CD4-positive, alpha-beta T cell treated with Interleukin-17A for 1 hour (primary cell): ENCODE measurements around the gene ZNF669.

Experiments
- DNase-seq: peaks from one replicate; pipeline ENCODE4 v3.0.0-alpha.2; 2020

ZNF669 gene

DNA sequence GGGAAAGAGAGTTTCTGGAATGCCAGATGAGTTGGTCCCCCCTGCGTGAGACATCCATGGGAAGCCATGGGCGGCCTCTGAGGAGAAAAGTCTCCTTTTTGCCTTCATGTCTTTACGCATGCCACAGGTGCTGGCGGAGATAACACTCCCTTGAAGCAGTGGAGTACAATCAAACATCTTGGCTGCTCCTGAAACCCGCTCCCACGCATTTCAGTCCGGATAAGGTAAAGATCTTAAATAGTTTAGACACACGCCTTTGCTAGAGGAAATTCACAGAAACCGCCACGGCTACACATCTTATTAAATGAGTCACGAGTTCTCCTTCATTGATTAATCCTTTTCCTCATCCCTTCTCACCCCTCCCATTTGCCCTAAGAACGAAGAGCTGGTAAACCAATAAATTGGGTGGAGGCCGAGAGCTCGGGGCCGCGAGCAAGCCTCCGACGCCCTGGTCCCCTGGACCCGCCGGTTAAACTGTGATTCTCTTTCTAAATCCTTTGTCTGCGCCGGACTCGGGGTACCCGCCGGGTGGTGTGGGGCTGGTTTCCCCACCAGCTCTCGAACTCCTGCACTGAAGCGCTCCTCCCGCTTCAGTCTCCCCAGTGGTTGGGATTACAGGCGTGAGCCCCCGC is 6.6 kb upstream of the ZNF669 start:
- DNase-seq = no peak

DNA sequence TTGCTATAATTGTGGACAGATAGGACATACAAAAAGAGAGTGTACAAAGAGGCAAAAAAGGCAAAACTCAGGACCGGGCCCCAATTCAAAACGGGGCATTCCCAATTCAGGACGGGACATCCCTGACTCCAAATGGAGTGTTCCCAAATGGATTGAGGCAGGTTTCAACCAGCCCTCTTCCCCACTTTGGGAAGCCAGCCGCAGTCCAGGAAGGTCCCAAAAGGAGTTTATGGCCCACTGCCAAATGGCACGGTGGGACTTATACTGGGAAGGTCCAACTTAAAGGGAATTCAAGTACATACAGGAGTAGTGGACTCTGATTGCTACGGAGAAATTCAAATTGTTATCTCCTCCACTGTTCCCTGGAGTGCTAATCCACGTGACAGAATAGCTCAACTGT is 3.5 kb upstream of the ZNF669 start:
- DNase-seq = no peak

DNA sequence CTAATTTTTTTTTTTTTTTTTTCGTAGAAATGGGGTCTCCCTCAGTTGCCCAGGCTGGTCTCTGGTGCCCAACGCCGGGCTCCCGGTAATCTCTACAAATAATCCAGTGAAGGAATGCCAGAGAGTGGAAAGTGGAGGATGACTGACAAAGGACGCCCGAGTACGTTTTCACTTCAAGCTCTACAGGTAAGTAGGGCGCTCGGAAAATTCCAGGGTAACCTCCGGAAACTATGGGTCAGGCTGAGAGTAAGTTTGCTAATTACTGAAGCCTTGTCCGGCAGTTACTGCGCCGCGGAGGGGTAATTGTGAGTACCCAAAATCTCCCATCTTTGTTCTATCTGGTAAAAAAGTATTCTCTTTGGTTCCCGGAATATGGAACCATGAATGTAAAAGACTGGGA is 1.8 kb upstream of the ZNF669 start:
- DNase-seq = no peak

DNA sequence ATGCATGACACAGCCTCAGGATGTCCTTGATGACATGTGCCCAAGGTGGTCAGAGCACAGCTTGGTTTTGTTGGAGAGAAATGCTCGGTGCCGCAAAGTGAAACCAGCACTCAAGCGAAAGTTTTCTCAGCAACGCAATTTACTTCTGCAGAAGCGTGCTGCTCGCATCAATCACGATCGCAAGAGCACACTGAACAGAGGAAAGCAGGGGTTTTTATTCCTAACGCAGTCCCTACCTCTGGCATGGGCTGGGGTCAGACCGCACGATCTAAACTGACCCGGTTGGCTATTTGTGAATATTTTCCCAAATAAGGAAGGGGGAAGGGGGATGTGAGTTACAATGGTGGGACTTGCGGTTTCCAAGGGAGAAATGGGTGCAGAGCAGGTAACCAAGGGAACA is 809 bp upstream of the ZNF669 start:
- DNase-seq = no peak

DNA sequence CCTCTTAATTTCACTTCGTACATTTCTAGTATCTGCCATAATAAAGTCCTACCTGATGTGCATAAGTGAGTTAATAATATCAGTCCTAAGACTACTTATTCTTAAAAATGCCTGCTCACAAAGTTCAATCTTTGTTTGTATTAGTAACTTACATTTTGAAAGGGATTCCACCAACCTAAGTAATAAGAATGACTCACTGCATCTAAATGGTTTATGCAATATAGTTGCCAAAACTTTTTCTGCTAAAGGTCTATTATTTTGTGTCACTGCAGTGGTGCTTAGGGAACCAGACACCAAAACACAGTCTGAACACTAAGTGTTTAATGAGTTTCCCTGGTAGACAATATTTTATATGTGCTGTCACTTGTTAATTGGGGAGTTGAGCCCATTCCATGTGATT is 1.8 kb downstream of the ZNF669 start:
- DNase-seq = no peak

DNA sequence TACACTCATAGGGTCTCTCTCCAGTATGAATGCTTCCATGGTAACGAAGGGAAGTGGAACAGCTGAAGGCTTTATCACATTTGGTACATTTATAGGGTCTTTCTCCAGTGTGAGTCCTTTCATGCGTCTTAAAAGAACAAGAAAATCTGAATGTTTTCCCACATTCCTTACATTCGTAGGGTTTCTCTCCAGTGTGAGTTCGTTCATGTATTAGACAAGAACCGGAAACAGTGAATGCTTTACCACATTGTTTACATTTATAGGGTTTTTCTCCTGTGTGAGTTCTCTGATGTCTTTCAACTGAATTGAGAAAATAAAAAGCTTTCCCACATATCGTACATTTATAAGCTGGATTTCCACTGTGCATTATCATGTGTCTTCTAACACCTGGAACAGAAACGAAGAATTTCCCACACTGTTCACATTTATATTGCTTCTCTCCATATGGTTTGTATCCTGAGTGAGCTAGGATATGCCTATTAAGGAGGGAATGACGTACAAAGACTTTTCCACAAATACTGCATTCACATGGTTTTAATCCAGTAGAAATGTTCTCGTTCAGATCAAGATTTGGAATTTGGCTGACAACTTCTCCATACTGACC is 3.4 kb downstream of the ZNF669 start:
- DNase-seq = no peak

DNA sequence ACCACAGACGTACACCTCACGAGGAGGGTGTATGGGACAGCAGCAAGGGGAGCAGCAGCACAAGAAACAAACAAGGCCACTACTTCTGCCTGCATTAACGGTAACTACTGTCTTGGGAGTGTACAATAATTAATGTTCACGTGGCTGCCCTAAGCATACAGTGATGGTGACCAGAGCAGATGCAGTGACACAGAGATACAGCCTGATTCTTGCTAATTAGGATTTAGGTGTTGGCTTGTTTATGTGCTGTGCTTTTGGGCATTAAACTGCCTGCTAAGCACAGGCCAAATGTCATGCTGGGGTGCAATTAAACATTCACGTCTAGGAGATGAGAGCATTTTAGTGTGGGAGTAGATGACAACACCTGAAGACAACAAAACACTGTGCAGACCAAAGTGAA is 7.2 kb downstream of the ZNF669 start:
- no peak for DNase-seq

DNA sequence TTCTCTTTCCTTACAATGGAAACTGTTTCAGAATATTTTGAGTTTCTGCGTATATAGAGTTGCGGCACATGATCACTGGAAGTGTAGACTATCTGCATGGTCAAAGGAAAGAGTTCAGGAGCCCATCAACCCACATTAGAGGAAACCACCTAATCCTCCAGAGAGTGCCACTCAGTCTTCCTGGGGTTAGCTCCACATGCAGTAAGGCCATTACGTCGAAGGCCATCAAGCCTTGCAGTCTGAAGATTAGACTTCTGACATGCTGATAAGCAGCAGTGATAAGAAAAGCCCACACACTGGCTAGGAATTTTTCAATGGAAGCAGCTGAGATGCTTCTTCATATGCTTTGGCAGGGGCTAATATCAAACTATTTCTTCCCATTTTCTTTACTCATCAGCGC is 7.6 kb downstream of the ZNF669 start:
- no peak for DNase-seq

DNA sequence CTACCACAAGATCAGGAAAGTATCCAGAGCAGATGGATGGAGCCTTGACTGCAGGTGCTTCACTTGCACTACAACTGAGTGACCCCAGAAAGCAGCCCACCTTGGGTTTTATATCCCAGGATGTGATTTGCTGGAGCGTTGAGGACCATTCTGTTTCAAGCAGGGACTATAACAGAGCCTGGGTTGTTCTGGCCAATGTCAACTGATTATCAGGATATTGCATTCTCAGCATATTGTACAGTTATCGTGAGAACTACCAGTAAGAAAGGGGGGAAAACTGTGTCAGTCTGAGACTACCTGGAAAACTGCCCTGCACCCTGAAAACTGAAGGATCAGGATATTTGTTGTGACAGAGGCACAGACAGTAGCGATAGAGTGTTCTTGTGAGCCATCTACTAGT is 8.0 kb downstream of the ZNF669 start:
- DNase-seq = no peak

DNA sequence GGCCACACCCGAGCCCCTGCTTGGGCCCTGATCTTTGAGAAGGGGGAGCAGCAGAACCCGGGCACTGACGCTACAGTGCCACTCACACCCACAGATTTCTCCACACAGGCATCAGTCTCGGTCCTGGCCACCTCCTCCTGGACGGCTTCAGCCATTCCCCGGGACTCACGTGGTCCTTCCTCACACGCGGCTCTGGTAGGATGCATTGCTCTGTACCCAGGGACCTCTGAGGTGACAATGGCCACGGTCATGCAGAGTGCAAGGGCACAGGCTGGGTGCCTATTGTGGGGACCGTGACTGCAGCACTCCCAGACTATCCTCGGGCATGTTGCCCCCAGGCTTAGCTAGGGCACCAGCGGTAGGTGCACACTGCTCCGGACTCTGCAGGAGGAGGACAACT is 13.7 kb downstream of the ZNF669 start:
- no peak for DNase-seq

DNA sequence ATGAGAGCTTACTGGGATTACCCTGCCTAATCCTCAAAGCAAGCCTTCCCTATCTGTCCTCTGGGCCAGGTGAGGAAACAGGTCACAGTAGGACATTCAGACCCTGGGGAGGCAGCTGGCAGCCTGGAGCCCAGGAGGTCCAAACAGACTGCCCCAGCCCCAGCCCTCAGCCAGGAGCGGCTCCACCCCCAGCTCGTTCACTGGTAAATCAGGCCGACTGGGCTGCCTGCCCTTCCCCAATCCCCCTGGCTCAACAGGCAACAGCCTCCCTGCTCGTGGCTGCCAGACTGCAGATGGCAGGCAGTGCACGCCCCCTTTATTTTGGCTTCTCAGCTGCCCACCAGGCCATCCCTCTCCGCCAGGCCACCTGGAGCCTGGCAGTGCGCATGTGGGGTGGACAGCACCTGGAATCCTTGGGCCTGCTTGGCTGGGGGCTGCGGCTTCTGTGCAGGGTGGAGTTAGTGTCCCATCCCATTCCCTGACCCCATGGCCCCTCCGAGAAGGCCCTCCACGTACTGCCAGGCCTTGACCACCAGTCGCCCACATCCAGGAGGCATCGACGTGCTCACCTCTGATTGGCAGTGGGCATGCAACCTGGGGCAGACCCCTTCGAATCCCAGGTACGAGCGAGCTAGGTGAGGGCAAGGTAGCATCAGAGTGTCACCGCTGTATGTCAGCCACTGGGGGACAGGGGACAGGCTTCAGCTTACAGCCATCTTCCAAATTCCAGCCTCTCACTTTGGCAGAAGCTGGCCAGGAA is 14.4 kb downstream of the ZNF669 start:
- no peak for DNase-seq

DNA sequence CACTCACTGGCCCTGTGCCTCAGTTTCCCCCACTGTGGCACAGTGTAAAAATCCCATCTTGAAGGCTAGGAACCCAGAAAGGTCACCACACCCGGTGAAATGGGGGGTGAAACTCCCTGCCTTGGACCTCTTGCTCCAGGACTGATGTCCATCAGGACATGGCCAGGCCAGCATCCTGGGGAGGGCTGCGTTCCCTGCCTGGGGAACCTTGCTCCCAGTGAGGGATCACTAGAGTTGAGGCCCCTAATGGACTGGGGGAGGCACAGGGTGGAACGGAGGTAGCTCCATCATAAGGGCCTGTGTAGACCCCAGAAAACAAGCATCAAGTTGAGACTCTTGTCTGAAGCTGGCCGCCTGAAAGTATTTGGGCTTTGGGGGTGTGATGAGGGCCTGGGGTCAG is 15.2 kb downstream of the ZNF669 start:
- DNase-seq = no peak

DNA sequence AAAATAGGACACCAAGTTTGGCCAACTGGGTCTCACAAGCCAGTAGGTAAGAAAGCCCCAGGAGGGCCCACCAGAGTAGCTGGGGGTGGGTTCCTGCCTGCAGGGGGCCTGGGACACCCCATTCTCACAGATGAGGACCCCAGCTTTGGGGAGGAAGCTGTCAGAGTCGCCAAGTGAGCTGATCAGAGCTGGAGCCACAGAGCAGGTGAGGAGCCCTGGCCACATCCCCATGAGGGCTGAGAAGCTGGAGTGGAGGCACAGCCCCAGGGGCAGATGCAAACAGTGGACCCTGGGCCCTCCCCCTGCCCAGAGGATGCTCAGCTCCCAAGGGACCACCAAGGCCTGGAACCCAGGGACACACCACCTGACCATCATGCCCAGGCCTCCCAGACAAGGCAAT is 16.9 kb downstream of the ZNF669 start:
- no peak for DNase-seq

DNA sequence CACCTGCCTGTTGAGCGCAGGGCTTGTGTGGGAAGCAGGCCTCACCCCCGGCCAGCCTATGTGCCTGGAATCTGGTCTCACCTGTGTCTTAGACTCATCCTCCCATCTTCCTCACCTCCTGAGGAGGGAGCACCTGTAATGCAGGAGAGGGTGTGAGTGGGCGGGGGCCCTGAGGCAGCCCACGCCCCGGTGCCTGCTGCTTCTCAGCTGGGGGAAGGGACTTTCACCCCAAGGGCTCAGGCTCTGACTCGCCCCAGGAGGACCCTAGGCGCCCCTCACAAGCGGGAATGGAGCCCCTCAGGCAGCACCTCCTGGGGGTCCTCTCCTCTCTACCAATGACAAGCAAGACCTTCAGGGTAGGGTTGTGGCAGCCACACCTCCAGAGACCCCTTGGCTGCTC is 18.8 kb downstream of the ZNF669 start:
- DNase-seq = no peak

DNA sequence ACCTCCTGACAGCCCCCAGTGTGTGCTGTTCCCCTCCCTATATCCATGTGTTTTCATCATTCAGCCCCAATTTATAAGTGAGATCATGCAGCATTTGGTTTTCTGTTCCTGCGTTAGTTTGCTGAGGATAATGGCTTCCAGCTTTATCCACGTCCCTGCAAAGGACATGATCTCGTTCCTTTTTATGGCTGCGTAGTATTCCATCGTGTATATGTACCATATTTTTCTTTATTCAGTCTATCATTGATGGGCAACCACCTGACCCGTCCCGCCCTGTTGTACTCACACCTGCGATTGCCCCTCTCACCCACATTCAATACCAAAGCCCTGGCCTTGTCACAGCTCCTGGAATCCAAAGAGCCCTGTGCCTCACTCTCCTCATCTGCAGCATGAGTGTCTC is 19.4 kb downstream of the ZNF669 start:
- DNase-seq = no peak

DNA sequence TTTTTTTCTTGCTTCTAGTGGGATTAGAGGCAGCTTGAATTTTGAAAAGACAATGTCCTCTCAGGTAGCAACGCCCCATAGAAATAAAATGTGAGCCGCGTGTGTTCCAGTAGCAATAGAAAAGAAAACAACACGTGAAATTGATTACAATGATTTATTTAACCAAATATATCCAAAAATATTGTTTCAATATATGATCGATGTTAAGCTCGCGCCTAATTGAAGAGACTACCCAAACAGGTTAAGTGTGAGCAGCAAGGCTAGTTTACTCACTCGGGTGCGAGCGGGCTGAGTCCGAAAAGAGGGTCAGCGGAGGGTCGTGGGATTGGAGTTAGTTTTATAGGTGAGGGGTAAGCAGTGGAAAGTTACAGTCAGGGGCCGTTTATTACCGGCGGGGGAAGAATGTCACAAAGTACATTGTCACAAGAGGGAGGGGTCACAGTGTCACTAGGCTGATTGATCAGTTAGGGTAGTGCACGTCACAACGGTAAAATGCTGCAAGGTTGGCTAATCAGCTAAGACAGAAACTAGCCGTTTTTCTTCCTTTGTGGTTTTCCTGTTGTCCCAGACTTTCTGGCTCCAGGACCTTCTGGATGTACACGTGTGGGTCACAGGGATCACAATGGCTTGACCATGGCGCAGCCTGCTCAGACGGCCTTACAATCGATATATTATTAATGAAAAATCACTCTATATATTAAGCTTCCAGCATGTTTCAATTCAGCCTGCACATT is 24.8 kb downstream of the ZNF669 start:
- DNase-seq = peak; percentile 6

DNA sequence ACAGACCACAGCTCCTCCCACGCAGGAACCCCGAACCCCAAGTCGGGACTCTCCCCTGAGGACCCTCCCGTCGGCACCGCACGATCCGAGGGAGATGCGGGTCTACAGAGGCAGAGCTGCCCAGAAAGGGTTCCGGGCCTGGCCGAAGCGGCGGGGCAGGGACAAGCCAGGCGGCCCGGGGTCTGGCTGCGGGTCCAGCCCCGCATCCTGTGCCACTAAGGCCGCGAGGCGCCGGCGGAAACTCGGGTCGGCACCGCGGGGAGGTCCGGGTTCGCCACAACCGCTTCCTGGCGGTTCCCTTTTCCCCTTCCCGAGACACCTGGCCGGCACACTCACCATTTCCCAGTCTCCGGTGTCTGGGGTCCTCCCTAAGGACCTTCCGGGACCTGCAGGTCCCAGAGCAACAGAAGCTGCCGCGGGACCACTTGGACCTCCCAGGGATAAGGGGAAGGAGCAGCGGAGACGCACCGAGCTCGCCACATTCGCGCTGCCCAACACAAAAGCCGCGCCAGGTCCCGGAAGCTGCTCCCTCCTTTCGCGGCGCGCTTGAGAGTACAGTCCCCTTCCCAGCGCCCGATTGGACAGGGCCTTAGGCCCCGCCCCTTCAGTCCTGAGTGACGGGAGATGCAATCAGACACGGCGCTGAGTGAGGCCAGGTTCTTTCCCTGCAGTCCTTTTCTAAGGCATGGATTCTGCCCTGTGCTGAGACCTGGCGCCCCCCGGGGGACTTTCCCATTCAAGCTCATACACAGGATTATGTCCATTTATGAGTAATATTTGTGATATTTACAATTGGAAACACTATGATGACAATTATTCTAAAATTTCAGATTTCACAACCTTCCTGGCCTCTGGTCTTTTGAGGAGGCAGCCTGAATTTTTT is 25.7 kb downstream of the ZNF669 start, which contains the start of gene ZNF670:
ZNF670 (minus strand) TSS at position 554 of the 883 bp plus-strand sequence; CDS start at position 339, 215 bp downstream.
- DNase-seq = peak; percentile 85

DNA sequence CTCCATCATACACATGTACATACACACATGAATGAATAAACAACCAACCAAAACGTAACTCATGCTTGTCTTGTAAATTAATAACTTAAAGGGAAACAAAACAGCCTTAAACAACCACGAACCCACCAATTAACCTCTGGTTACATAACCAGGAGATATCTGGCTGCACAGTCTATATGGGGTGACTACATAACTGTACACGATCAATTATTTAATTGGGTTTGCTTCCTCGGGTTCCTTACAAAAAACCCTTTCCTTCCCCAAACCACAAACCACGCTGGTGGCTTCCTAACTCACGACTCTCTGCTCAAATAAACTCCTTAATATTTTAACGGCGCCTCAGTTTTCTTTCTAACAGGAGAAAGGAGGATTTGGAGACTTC is 26.3 kb downstream of the ZNF669 start:
- peak; percentile 14 for DNase-seq

DNA sequence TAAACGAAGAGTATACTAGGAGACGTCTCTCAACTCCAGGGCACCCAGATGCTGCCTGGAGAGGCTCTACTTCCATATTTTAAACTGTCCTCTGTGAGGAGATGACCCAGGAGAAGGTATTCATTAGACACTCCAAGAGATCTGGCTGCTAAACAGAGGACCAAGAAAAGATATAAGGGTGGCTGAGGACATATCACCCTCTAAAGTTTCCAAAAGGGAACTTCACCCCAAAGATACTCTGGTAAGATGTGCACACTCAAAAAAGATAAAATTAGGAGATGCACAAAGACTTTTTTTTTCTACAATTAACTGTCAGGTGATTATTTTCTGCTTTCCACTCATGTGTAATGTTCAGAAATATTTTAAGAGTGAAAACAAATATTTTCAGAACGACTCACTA is 26.9 kb downstream of the ZNF669 start:
- no peak for DNase-seq

DNA sequence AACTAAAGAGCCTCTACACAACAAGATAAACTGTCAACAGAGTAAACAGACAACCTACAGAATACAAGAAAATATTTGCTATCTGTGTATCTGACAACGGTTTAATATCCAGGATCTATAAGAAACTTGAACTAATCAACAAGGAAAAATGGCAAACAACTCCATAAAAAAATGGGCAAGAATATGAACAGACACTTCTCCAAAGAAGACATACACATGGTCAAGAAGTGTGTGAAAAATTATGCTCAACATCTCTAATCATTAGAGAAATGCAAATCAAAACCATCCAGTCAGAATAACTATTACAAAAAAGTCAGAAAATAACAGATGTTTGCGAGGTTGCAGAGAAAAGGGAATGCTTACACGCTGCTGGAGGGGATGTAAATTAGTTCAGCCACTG is 33.5 kb downstream of the ZNF669 start:
- DNase-seq = no peak

DNA sequence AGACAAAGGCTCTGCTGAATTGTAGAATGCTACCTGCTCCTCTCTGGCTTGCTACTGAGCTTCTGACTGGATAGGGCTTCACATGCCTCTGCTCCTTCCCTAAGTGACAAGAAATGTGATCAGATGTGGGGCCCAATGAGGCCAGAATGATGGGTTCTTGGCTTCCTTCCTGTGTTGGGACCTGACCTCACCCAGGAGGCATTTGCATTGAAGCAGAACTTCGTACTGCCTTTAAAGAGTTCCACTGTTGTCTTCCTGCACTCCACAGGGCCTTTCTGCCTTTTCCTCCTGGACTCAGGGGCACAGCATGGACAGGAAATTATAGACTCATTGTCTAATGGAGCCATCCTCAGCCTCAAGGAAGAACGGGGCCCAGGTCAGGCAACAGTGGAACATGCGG is 39.9 kb downstream of the ZNF669 start:
- DNase-seq = no peak

DNA sequence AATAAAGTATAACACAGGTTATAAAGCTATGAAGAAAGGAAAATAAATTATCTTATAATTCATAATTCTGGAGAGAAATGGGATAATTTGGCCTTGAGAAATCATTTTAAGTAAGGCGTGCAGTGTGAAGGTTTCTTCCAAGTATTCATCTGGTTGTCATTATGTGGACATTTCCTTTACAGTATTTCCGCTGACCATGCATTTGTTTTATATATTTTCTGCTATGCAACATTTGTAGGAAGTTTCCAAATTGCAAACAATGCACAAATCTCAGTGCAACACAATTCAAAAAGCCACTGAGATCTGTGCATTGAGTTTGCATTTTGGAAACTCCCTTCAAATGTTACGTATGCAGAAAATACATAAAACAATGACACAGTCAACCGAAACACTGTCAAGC is 43.4 kb downstream of the ZNF669 start:
- DNase-seq = no peak

DNA sequence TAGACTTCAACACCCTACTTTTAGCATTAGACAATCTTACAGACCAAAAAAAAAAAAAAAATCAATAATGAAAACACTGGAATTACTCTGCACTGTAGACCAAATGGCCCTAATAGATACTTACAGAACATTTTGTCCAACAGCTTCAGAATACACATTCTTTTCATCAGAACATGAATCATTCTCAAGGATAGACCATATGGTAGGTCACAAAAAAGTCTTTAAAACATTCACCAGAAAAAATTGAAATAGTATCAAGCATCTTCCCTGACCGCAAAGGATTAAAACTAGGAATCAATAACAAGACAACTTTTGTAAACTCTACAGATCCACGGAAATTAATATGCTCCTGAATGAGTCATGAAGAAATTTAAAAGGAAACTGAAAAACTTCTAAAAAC is 48.1 kb downstream of the ZNF669 start:
- DNase-seq = no peak
